DLD1 (cell line): ENCODE measurements around the gene STARD3.

Experiments used
- in situ Hi-C: cut with HindIII; loops from 2 replicates; pipeline ENCODE4 v1.10.0; 2017; ENCODE audit warnings: low sequenced_read_pairs

STARD3 gene

DNA sequence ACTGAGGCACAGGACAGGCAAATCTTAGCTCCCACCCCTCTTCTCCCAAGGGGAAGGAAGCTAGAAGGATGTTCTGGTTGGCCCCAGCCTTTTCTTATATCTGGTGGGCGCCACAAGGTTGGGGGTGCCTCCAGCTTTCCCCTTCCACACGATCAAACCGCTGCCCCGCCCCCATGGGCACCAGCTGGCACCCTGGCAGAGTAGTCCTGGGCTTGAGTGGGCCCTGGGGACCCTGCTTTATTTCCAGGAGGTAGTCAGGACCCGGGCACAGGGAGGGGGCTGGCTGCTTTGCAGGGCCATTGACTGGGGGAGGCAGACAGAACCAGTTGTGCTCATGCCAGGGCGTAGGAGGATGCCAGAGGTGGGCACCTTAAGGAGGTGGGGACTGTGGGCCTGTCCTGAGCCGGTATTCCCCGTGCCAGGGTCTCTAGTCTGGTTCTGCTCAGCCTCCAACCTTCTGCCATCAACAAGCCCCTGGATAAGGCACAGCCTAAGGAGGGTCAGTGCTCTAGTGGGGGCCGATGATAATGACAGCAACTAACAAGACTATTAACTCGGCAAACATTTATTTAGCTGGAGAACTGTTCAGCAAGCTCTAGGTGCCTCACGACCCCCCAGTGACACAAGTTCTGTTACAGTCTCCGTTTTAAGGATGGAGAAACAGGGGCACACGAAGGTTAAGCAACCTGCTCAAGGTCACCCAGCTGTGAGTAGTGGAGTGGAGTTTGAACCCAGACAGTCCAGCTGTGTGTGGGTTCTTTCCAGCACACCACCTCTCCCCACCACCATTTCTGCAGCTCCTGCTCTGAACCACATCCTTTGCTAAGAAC, 17.8 kb upstream of the STARD3 start:
- in situ Hi-C loops: loop anchor here (10.0 kb wide), 1 partner anchor 56 kb away; no protein-coding TSS in a partner anchor

DNA sequence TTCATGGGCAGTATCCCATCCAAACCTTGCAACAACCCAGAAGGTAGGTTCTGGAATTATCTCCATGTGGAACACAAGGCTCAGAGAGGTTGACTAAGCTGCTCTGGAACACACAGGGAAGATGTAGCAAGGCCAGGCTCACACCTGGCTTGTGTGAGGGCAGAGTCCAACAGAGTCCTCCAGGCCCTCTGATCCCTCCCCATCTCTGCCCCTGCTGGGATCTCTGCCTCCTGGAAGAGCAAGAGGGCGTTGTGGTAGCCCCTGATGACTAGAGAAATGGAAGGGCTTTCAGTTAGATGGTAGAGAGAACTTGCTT, 17.2 kb upstream of the STARD3 start:
- in situ Hi-C loops: loop anchor here (10.0 kb wide), 1 partner anchor 55 kb away; no protein-coding TSS in a partner anchor

DNA sequence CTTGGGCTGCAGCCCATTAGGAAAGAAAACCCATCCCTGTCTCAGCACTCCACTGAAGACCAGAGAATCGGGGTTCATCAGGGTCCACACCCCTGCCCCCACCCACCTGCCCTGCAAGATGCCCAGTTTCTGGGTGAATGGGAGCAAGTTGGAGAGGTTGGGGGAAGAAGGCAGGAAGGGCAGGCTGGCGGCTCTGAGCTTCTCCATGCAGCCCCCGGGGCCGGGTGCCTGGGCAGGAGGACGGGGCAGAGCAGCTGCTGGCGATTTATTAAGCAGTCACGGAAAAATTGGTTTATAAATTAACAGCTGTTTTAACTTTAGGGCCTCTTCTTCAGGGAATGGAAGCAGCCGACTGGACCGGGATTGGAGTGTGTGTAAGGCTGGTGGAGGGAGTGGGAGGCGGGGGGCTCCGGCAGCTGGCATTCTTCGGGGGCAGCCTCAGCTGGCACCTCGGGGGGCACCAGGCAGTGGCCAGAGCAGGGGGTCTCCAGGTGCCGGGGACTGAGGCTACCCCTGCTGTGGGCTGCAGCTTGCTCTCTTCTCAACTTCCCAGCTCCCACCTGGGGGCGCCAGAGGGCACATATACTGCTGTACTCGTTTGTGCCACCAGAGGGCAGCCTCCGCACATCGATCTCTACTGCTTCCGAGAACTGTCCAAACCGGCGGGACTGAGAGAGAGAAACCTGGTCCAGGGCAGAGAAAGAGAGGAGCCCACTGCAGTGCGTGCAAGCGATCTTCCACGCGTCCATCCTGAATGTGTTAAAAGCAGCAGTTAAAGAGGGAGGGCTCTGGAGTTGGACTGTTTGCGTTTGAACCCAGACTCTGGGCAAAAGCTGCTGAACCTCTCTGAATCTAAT, 15.2 kb upstream of the STARD3 start:
- in situ Hi-C loops: no loop called here

DNA sequence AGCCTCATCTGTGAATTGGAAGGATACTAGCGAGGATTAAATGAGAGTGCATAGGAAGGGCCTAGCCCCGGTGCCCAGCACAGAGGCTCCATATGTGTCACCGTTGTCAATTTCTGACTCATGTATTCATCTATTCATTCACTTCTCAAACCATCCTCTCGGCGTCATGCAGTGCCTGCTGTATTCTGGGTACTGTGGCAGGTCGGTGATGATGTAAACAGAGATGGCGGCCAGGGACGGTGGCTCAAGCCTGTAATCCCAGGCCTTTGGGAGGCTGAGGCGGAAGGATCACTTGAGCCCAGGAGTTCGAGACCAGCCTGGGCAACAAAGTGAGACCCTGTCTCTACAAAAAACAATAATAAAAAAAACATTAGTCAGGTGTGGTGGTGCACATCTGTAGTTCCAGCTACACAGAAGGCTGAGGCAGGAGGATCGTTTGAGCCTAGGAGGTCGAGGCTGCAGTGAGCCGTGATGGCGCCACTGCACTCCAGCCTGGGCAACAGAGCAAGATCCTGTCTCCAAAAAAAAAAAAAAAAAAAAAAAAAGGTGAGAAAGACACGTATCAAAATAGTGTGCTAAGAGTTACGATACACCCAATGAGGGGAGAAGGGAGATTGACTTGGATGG, 14.5 kb upstream of the STARD3 start:
- in situ Hi-C loops: no loop called here

DNA sequence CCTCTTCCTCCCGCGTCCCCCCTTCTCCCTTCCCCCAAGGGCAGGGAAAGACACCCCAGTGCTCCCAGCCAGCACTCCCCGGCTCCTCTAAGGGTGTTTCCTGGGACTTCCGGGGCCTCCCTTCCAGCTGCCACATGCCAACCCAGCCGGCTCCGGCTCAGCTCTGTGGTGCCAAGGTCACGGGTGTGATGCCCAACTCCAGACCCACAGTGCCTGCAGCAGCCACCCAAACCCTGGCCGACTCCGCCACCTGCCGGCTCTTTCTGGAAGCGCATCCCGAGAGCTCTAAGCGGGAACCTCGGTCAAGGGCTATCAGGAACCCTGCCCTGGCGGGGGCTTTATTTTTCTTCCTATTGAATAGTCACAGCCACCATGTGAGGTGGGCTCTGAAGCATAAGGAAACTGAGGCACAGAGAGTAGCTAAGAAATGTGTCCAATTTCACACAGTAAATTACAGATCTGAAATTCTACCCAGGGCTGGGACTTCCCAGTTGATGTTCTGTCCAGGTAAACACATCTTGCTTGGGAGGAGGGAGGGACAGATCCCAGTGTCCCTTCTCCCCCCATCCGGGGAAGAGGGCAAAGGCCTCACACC, 13.5 kb upstream of the STARD3 start:
- in situ Hi-C loops: no loop called here

DNA sequence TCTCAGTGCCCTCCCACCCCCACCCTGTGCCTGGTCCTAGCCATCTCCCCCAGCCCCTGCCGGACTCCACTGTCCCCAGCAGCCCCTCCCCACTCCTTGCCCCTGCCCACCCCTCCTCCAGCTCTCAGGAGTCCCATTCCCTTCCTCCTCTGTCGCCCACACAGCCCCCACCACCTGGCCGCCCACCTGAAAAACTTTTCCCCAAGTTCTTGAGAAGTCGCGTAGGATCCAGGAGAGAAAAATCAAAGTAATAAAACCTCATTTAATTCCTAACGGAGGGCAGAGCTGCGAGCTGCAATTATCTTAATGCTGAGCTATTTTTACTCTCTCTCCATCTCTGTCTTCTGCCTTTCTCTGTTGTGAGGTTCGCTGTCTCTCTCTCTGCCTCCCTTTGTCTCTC, 12.6 kb upstream of the STARD3 start:
- in situ Hi-C loops: no loop called here

DNA sequence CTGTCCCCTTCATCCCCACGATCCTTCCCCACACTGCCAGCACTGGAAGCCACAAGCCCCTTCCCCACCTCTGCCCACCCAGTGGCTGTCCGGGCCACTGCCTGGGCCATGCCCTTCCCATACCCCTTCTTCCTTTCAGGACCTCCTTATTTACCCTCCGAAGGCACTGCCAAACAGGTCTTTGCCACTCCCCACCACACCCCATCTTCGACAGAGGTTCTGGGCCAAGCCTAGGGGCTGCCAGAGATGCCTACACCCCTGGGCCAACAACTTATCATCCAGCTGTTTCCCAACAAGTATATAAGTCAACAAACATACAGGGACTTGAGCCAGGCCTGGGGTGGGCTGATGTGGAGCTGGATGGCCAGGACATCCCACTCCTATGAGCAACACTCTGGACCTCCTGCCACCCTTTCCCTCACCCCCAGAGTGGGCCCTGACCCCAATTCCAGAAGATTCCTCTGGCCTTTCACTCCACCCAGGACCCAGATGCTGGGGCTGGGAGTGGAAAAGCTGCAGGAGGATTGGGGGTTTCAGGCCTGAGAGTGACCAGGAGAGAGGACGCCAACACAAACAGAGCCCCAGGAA, 11.7 kb upstream of the STARD3 start:
- in situ Hi-C loops: no loop called here

DNA sequence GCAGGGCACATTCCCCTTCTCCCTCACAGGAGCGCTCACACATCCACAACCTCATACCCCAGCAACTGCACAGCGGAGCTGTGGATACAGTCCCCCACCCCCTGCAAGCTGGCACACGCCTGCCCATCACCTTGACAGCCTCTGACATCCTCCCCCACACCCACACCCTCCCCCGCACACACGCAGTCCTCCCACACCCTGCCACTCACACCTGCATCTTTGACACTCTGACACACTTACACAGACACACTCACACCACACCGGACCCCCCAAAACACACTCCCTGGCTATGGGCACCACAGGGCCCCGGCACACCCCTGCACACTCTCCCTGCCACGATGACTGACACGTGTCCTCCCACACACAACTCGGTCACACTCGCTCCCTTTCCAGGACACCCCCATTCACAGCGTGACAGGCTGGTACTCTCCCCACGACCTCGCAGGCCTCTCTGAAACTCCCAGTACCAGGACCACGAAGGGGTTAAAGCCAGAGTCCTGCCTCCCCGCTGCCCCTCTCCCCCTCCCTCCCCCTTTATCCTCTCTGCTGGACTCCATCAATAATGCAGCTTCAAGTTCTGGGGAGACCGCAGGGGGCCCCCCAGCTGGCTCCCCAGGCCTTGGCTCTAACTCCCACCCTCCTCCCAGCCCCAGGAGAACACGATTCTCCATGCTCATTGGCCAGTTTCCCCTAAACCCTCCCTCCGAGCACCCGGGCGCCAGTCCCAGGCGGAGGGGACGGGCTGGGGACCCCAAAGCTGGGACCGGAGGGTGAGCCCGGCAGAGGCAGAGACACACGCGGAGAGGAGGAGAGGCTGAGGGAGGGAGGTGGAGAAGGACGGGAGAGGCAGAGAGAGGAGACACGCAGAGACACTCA, 10.5 kb upstream of the STARD3 start, which contains the start of gene PPP1R1B:
PPP1R1B (plus strand) TSS at position 782 of the 876 bp plus-strand sequence. CDS start 441 bp downstream, outside the sequence.
- in situ Hi-C loops: no loop called here

DNA sequence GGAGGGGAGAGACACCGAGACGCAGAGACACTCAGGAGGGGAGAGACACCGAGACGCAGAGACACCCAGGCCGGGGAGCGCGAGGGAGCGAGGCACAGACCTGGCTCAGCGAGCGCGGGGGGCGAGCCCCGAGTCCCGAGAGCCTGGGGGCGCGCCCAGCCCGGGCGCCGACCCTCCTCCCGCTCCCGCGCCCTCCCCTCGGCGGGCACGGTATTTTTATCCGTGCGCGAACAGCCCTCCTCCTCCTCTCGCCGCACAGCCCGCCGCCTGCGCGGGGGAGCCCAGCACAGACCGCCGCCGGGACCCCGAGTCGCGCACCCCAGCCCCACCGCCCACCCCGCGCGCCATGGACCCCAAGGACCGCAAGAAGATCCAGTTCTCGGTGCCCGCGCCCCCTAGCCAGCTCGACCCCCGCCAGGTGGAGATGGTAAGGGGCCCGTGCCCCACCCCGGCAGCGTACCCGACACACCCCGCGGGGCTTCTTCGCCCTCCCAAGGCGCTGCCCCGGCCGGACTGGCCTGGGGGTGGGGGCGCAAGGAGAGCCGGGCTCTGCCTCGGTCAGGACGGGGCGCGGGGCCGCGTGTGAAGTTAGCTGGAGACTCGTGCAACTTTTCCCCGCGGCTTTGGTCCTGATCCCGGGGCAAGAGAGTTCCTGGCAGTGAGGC, 9.8 kb upstream of the STARD3 start:
- in situ Hi-C loops: no loop called here

DNA sequence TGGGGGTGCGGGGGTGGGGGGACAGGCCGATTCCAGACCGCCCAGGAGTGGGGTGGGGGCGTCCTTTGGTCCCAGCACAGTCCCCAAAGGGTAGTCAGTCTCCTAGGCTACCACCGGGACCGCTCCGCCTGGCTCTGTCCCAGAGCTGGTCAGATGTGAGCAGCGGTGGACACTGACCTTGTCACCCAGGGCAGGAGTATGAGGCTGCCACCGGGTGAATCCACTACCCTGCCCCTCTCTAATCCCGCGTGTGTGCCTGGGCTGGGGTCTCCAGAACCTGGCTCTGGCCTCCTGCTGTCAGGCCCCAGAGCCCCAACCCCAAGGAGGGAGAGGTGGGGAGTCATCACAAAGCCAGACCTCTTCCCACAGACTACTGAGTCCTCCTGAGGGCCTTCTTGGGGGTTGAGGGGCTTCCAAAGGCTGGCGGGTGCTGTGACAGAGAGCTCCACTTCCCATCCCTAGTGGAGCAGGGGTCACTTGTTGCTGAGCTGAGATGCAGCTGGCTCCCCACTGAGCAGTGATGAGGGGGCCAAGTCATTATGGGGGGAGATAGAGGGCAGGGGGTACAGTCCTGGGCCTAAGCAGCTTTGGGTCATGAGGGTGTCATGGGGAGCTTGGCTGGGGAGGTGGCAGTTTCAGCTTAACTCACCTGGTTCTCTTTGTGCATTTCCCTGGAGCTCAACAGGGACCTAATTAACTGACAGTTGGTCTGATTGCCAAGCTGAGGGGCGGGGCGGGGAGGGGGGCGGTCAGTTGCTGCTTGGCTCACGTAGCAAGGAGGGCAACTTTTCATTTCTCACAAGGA, 9.0 kb upstream of the STARD3 start:
- in situ Hi-C loops: no loop called here

DNA sequence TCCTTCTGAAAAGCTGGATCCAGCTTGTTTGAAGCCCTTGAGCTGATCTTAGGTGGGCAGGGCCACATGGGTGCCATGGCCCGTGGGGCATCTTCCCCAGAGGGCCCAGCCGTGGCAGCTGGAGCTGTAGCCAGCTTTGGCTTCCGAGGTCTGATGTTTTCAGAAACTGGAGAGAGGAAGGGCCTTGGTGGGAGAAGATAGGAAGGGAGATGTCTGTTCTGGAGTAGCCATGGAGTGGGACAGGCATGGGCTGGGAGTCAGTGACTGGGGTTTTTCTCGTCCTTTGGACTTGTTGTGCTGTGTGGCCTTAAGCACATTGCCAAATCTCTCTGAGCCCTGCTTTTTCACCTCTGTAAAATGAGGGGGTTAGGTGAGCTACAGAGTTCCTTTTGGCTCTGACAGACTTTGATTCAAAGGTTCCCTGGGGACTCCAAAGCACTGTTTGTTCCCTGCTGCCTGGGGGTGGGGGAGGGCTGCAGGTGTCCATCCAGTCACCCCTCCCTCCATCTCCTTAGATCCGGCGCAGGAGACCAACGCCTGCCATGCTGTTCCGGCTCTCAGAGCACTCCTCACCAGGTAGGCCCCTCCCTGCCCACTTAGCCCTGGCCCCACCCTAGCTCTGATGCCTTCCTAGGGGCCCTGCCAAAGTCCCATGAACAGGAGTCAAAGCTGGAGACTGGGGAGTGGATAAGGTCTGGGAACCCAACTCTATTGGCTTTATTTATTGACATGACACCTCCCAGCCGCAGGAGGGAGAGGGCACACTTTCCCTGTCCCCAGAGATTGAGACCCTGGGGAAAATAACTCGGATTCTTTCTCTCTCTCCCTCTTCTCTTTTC, 8.1 kb upstream of the STARD3 start:
- in situ Hi-C loops: no loop called here

DNA sequence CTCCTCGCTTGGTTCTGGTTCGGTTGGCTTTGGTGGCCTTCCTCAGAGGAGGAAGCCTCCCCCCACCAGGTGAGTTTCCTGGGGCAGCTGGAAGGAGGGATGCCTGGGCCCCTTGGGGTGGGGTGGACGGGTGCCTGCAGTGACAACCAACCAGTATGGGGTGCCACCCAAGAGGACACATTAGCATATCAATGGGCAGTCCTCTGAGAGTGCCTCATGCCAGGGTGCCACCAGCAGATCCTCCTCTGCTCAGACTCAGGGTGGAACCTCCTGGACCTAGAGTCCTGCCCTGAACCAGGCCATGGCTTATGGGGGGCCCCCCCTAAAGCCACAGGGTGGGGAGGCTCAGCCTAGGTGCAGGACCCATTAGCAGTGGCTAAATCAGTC, 7.5 kb upstream of the STARD3 start:
- in situ Hi-C loops: no loop called here

DNA sequence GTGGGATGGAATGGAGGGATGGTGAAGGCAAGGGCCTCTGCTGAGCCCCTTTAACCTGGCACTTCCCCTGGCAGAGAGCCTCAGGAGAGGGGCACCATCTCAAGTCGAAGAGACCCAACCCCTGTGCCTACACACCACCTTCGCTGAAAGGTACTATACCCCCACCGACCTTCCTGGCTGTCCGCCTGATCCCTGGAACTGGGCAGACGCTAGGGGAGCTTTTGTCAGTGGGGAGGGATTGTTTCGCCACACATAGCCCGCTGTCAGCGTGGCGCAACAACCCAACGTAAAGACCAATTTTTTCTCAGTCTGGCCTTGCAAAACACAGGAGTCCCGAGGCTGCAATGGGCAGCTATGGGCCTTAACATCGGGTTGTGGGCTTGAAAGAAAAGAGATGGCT, 7.0 kb upstream of the STARD3 start:
- in situ Hi-C loops: no loop called here

DNA sequence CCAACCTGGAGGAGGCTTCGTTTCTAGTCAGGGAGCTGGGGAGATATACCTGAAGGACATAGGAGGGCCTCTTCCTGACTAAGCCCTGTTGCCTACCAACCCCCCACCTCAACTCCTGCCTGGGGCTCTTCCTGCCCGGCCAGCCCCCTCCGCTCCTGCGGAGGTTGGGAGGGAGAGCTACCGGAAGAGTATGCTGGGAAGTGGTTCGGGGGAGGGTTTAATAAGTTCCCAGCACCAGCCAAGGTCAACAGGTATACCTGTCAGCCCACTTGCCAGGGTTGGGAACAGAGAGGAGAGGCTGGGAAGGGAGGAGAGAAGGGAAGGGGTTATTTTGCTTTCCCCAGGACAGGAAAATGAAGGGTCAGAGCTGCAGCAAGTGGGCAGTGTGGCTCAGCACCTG, 5.5 kb upstream of the STARD3 start:
- in situ Hi-C loops: no loop called here

DNA sequence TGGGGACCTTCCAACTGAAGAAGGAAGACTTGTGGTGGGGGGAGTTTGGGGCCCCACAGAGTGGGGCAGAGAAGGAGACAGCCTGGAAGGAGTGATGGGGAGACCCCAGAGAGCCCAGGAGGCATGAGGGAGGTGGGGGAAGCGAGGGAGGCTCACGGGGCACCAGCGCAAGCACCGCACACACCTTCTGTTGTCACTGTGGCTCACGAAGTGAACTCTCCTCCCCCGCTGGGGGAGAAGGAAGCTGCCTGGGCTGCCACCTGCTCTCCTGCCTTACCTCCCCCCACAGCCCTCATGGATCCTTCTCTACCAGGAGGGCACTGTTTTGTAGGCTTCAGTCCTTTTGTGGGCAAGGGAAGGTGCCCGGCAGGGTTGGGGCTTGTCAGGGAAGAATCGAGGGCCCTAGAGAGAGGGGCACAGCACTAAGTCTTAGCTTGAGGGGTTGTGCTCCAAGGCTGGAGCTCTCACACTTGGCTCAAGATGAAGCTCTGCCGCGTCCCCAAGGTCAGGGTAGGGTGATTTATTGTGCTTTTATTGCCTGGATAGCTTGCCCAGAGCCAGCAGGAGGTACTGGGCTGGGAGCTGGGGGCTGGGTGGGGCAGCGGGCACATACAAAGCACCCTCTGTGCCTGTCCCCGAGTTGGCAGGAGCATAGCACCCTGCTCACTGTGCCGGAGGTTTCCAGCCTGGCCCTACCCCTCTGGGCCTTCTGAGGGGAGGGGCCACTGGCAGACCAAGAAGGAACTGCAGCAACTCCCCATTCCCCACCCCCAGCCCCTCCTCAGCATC, 4.6 kb upstream of the STARD3 start:
- in situ Hi-C loops: no loop called here

DNA sequence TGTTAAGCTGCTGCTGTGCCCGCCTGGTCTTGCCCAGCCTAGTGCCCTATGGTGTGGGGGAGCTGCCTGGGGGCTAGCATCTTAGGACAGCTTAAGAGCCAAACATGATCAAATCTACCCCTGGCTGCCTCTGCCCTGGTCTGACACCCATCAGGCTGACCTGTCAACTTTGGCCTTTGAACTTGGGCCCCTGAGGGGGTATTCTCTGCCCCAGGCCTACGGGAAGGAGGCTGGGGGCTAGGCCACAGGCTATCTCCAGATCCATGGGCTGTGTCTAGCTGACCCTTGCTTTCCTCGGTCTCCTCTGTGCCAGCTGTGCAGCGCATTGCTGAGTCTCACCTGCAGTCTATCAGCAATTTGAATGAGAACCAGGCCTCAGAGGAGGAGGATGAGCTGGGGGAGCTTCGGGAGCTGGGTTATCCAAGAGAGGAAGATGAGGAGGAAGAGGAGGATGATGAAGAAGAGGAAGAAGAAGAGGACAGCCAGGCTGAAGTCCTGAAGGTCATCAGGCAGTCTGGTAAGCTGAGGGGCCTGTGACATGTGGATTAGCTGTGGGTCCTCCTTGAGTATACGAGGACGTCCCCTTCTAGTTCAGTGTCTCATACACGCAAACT, 3.3 kb upstream of the STARD3 start:
- in situ Hi-C loops: no loop called here
